Thymus (tissue), 11 donors: ENCODE measurements around the gene UGT2B15. TPM values are rescaled to one million over a fixed set of nuclear protein-coding genes. Genes with fewer than 3 reads are reported as not detected.
"Not testable (repeated sequence)": the region's sequence is repeated elsewhere in the genome, so short reads cannot be mapped to it uniquely, and the experiment has no call there.

Experiments
- DNase-seq, 9 donors: peaks; one replicate each; pipeline ENCODE4 v3.0.0-alpha.2; 2013; ENCODE audit warnings: low spot score in 9 of 9, low read depth in 6 of 9, missing footprints in 1 of 9
- H3K27ac ChIP-seq, 2 donors: one replicate each; pipeline ENCODE4 v1.5.1; 2013; ENCODE audit warnings: control low read depth in 1 of 2, low read depth in 1 of 2, low read length in 1 of 2, mild to moderate bottlenecking in 1 of 2, moderate library complexity in 1 of 2
- H3K27me3 ChIP-seq, 2 donors: one replicate each; pipeline ENCODE4 v1.5.1; 2013; ENCODE audit warnings: low read length in 1 of 2; ENCODE audit not compliant: control insufficient read depth in 2 of 2, insufficient read depth in 1 of 2
- H3K36me3 ChIP-seq, 2 donors: one replicate each; pipeline ENCODE4 v1.5.1; 2013; ENCODE audit warnings: low read length in 1 of 2, mild to moderate bottlenecking in 1 of 2, moderate library complexity in 1 of 2; ENCODE audit not compliant: control insufficient read depth in 2 of 2, insufficient read depth in 2 of 2
- H3K4me1 ChIP-seq, 2 donors: one replicate each; pipeline ENCODE4 v1.5.1; 2013; ENCODE audit warnings: low read length in 2 of 2; ENCODE audit not compliant: control insufficient read depth in 2 of 2, insufficient read depth in 2 of 2
- H3K4me3 ChIP-seq, 2 donors: one replicate each; pipeline ENCODE4 v1.5.1; 2013; ENCODE audit warnings: low read length in 2 of 2, control low read depth in 1 of 2, mild to moderate bottlenecking in 1 of 2
- H3K9me3 ChIP-seq, 2 donors: one replicate each; pipeline ENCODE4 v1.5.1; 2013; ENCODE audit warnings: low read length in 1 of 2, mild to moderate bottlenecking in 1 of 2; ENCODE audit not compliant: control insufficient read depth in 2 of 2, insufficient read depth in 1 of 2
- WGBS: extraction: QIAGEN DNeasy Blood & Tissue Kit; methylation state at CpG from one replicate; pipeline ENCODE4 v1.1.7; 2013; 5-methylcytosine and 5-hydroxymethylcytosine counted together
- polyA plus RNA-seq: library from polyadenylated mRNA; stranded (reverse); fragments of 200-250 nt; gene quantifications from one replicate; pipeline ENCODE4 v1.2.3, GENCODE V29; 2013
- total RNA-seq: library from RNA; stranded (reverse); fragments of 120-200 nt; gene quantifications from one replicate; pipeline ENCODE4 v1.2.4, GENCODE V29; 2013
- donor health status: healthy.

UGT2B15 gene
- total and polyA plus RNA-seq, 2 donors: 0.05 to 0.21 TPM

DNA sequence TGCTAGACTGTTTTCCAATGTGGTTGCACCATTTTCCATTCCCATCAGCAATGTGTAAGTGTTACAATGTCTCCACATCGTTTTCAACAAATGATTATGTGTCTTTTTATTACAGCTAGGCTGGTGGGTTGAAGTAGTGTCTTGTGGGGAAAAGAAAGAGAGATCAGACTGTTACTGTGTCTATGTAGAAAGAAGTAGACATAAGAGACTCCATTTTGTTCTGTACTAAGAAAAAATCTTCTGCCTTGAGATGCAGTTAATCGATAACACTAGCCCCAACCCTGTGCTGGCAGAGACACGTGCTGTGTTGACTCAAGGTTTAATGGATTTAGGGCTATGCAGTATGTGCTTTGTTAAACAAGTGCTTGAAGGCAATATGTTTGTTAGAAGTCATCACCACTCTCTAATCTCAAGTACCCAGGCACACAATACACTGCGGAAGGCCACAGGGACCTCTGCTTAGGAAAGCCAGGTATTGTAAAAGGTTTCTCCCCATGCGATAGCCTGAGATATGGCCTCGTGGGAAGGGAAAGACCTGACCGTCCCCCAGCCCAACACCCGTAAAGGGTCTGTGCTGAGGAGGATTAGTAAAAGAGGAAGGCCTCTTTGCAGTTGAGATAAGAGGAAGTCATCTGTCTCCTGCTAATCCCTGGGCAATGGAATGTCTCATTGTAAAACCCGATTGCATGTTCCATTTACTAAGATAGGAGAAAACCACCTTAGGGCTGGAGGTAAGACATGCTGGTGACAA, 23.0 kb upstream of the UGT2B15 start:
- Histone ChIP-seq H3K4me1 (no peaks in the 10 kb centered on the region), H3K4me3 (no peak overlapping the region), H3K36me3 (no peaks in the 10 kb centered on the region), H3K27ac (no peak overlapping the region), H3K9me3 (peaks cover 0 to 2% of the 10 kb centered on the region in 2 donors), H3K27me3 (no peaks in the 10 kb centered on the region)
- 88% methylated on average over 9 of the region's 9 CpGs for WGBS
- DNase-seq: no peak

DNA sequence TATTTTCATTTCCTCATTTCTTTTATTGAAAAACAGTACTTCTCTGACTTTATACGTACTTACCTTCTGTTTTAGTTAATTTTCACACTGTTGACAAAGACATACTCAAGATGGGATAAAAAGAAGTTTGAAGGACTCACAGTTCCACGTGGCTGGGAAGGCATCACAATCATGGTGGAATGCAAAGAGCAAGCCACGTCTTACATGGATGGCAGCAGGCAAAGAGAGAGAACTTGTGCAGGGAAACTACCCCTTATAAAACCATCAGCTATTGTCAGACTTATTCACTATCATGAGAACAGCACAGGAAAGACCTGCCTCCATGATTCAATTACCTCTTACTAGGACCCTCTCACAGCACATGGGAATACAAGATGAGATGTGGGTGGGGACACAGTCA, 20.7 kb upstream of the UGT2B15 start:
- Histone ChIP-seq H3K27ac (no peak overlapping the region), H3K9me3 (peaks cover 0 to 2% of the 10 kb centered on the region in 2 donors), H3K4me3 (no peak overlapping the region), H3K27me3 (no peaks in the 10 kb centered on the region), H3K36me3 (no peaks in the 10 kb centered on the region), H3K4me1 (no peaks in the 10 kb centered on the region)
- 83% methylated on average over 3 of the region's 3 CpGs for WGBS
- DNase-seq: no peak

DNA sequence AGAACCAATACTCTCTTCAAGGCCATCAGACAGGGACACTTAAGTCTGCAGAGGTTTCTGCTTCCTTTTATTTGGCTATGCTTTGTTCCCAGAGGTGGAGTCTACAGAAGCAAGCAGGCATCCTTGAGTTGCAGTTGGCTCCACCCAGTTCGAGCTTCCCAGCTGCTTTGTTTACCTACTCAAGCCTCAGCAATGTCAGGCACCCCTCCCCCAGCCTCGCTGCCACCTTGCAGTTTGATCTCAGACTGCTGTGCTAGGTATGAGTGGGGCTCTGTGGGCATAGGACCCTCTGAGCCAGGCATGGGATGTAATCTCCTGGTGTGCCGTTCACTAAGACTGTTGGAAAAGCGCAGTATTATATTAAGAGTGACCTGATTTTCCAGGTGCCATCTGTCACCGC, 12.6 kb upstream of the UGT2B15 start:
- no peaks in the 10 kb centered on the region for H3K27me3 ChIP-seq
- WGBS: 86% methylated on average over 5 of the region's 5 CpGs
- DNase-seq: no peak
- H3K36me3 ChIP-seq: no peaks in the 10 kb centered on the region
- H3K9me3 ChIP-seq: no peaks in the 10 kb centered on the region
- no peak overlapping the region for H3K4me3 ChIP-seq
- no peaks in the 10 kb centered on the region for H3K4me1 ChIP-seq
- no peak overlapping the region for H3K27ac ChIP-seq

DNA sequence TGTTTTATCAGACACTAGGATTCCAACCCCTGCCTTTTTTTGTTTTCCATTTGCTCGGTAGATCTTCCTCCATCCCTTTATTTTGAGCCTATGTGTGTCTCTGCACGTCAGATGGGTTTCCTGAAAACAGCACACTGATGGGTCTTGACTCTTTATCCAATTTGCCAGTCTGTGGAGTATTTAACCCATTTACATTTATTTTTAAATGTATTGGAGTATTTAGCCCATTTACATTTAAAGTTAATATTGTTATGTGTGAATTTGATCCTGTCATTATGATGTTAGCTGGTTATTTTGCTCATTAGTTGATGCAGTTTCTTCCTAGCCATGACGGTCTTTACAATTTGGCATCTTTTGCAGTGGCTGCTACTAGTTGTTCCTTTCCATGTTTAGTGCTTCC, 10.8 kb upstream of the UGT2B15 start:
- H3K9me3 ChIP-seq, H3K4me1 ChIP-seq, DNase-seq, H3K36me3 ChIP-seq, H3K27ac ChIP-seq, H3K4me3 ChIP-seq, H3K27me3 ChIP-seq: not testable (repeated sequence)
- 86% methylated on average over 3 of the region's 3 CpGs for WGBS

DNA sequence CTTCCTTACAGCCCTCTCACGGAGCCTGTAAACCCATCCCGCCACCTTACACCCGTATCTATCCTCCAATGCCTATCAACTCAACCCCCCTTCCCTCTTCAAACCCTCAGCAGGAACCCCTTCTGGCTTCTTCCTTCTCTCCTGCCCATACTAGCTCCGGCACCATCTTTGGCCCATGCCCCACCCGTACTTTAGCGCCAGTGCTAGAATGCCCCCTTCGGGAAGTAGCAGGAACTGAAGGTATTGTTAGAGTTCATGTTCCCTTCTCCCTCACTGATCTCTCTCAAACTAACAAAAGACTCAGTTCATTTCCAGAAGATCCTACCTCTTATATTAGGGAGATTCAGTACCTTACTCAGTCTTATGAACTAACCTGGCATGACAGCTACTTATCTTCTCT, 2.7 kb upstream of the UGT2B15 start:
- H3K9me3 ChIP-seq: peaks cover 0 to 3% of the 10 kb centered on the region in 2 donors
- H3K4me3 ChIP-seq: no peak overlapping the region
- no peak overlapping the region for H3K27ac ChIP-seq
- DNase-seq: no peak
- H3K36me3 ChIP-seq: no peaks in the 10 kb centered on the region
- no peaks in the 10 kb centered on the region for H3K27me3 ChIP-seq
- H3K4me1 ChIP-seq: no peaks in the 10 kb centered on the region
- 94% methylated on average over 7 of the region's 7 CpGs for WGBS

DNA sequence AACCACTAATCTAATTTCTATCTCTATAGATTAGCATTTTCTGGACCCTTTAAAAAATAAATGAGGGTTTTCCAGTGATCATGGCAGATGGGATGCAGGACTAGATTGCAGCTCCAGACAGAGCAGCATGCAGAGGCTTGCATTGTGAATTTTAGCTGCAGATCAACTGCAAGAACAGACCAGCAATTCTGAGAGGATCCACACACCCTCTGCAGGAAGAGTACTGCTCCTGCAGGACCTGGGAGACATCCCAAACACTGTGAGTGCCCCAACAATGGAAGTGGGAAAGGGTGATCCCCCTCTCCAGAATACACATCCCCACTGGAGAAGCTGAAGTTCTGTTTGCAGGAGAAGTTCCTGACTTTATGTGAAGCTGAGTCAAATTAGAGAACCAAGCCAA, 765 bp upstream of the UGT2B15 start:
- DNase-seq: not testable (repeated sequence)

DNA sequence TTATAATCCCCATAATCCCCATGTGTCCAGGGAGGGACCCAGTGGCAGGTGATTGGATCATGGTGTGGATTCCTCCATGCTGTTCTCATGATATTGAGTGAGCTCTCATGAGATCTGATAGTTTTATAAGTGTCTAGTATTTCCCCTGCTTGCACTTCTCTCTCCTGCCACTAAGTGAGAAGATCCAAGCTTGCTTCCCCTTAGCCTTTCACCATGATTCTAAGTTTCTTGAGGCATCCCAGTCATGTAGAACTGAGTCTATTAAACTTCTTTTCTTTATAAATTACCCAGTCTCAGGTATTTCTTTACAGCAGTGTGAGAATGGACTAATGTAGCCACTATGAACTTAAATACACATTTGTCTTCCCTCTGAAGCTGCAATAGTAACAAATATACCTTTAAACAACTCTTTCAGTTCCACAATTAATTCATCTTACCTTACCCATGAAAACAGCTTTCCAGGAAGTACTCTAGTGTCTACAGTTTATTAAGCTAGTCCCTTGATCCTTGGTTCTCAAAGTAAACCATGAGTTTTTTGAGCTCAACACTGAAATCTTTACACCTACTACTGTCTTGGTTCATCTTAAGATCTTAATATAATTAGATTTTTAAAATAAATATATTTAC, 1.8 kb downstream of the UGT2B15 start:
- H3K27ac ChIP-seq, H3K9me3 ChIP-seq, H3K27me3 ChIP-seq, H3K36me3 ChIP-seq, DNase-seq, H3K4me3 ChIP-seq, H3K4me1 ChIP-seq: not testable (repeated sequence)

More for the DNA sequence above, 765 bp upstream of the UGT2B15 start:
- not testable (repeated sequence) for H3K27me3 ChIP-seq, H3K27ac ChIP-seq, H3K9me3 ChIP-seq, H3K4me1 ChIP-seq, H3K36me3 ChIP-seq, H3K4me3 ChIP-seq

DNA sequence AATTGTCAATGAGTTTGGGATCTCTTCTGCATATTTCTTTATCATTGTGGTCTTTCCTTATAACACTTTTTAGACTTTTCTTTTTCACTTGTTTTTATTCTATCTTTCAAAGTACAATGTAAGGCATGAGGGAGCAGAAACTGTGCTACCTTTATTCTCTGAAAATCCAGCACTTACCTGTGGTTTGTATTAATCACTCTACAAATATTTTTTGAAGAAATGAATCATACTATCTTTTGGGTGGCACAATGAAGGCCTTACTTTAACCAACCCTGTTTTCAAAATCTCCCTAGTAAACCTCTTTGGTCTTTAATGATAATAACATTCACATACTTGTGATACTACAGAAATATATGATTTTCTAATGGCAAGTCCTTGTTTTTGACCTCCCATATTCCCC, 2.9 kb downstream of the UGT2B15 start:
- not testable (repeated sequence) for H3K4me3 ChIP-seq, H3K27ac ChIP-seq, H3K27me3 ChIP-seq, H3K36me3 ChIP-seq, H3K9me3 ChIP-seq, DNase-seq, H3K4me1 ChIP-seq

DNA sequence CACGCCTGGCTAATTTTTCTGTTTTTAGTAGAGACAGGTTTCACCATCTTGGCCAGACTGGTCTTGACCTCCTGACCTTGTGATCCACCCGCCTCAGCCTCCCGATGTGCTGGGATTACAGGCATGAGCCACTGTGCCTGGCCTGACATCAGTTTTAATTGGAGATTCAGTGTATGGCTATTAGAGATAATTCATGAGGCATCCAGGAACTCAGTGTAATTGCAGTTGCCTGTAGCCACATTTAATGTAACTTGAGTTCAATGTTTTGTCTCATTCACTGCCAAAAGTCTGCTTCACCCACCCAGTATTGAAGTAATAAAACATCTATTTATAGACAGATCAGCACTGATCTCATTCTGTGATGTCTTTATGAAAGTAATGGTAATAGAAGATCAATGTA, 5.7 kb downstream of the UGT2B15 start:
- WGBS: 77% methylated on average over 3 of the region's 3 CpGs
- H3K4me3 ChIP-seq, H3K27ac ChIP-seq, H3K27me3 ChIP-seq, DNase-seq, H3K9me3 ChIP-seq, H3K4me1 ChIP-seq, H3K36me3 ChIP-seq: not testable (repeated sequence)
